Lung microvascular endothelial cell (primary cell): Measurements from ENCODE around the gene TRIM2. TPM values are rescaled to one million over a fixed set of nuclear protein-coding genes. Genes with fewer than 3 reads are reported as not detected.

ENCODE experiments used
- DNase-seq, 2 donors: peaks; one replicate each; pipeline versions ENCODE4 v3.0.0 to v3.0.0-alpha.2; 2010; ENCODE audit warnings: low read depth in 2 of 2
- total RNA-seq: library from RNA; depleted of rRNA; stranded (reverse); fragments of >200 nt; gene quantifications from 2 replicates; pipeline ENCODE4 v1.2.1, GENCODE V29; 2014

TRIM2 gene
- total RNA-seq, 1 donor from 2014 or later, result 6.5 TPM

GRCh38 chr4:153372967-153373562 is 168.8 kb downstream of the TRIM2 start:
- no peak for DNase-seq

DNA sequence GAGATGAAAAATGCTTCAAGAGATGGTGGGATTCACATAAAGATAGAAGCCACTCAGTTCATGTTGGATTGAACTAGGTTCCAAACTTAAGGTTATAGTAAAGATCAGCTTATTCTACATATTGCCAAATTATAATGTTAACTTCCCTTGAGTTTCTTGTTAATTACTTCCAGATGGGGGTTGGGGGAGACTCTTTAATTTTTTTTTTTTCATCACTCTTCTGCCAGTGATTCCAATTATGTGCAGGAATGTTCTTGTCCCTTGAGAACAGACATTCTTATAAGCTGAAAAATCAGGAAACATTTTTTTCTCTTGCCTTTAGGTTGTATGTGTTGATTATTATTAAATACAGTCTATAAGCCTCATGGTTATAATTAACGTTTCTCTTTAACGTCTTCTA is 170.2 kb downstream of the TRIM2 start:
- no peak for DNase-seq

- DNase-seq, result no peak
Observed at GRCh38 chr4:153375303-153375702, 171.1 kb downstream of the TRIM2 start.

- peak; percentile 44 to 92 for DNase-seq
Observed at GRCh38 chr4:153383131-153383530, 178.9 kb downstream of the TRIM2 start.

DNA sequence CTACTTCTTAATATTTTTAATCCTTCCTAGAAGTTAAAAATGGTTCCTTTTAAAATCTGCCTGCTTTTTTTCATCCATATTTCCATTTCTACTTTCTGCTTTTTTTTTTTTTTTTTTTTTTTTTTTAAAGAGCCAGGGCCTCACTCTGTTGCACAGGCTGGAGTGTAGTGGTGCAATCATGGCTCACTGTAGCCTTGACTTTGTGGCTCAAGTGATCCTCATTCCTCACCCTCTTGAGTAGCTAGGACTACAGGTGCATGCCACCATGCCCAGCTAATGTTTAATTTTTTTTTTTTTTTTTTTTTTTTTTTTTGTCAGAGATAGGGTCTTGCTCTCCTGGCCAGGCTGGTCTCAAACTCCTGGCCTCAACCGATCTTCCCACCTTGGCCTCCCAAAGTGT is 179.9 kb downstream of the TRIM2 start:
- DNase-seq, result no peak

- DNase-seq, result no peak
Observed at GRCh38 chr4:153385784-153386183, 181.5 kb downstream of the TRIM2 start.

DNA sequence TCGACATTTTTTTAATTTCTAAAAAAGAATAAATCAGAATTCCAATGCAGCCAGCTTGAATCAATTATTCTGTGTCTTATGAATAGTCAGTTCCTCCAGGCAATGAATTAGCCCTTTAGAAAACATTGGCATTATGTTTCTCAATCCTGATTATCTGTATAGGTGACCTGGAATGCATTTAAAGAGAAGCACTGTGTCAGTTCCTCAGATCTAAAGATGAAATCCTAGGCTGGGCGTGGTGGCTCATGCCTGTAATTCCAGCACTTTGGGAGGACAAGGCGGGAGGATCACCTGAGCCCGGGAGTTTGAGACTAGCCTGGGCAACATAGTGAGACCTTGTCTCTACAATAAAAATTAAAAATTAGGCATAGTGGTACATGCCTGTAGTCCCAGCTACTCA is 183.7 kb downstream of the TRIM2 start:
- DNase-seq, result no peak

Other genes starting within 250 kb of the TRIM2 start
- gene MND1, start 140.2 kb downstream of the TRIM2 start, total RNA-seq, result 0.40 and 2.8 TPM in 2 replicates